ENCODE data around the gene PDILT.
"Not testable (repeated sequence)": the region's sequence is repeated elsewhere in the genome, so short reads cannot be mapped to it uniquely, and the experiment has no call there.

GRCh38 chr16:20438950-20439349, 34.4 kb upstream of the PDILT start:
- TF ChIP-seq CTCF (IDR thresholded peaks at IDR 0.05; ENCODE audit: insufficient read depth, low read length); POLR2AphosphoS5 (IDR thresholded peaks at IDR 0.05; ENCODE audit: low read depth); REST (IDR thresholded peaks at IDR 0.05; ENCODE audit: insufficient replicate concordance, low read depth); SPI1 (IDR thresholded peaks at IDR 0.05; ENCODE audit: borderline replicate concordance, low read depth): not testable (repeated sequence)

All from HL-60 (cell line).